Pancreas (tissue), 10 donors: ENCODE measurements around the gene LRP5. TPM values are rescaled to one million over a fixed set of nuclear protein-coding genes. Genes with fewer than 3 reads are reported as not detected.
A peak's percentile ranks its signal among the peaks of the same experiment; 100 is the strongest.

Experiments used
- ATAC-seq, 4 donors: fragments of 200-7000 bp; cut with Tn5 transposase; one replicate each; pipeline versions ENCODE4 v1.8.0 to v1.9.1; 2020; ENCODE audit warnings: mild to moderate bottlenecking in 4 of 4, moderate library complexity in 4 of 4
- DNase-seq, 6 donors: peaks; one replicate each; pipeline ENCODE4 v3.0.0-alpha.2; 2020
- FAIRE-seq: peaks from 2 replicates; lab custom pipeline; 2012; peaks lifted over from hg19 to GRCh38; lab: Jason Lieb, UNC
- H3K27ac ChIP-seq, 4 donors: fragments of 200-600 bp; sonication (generic); 1 replicate in 3 of 4; 2 replicates in 1 of 4; pipeline versions ENCODE4 v1.5.0 to v1.8.0; 2020
- H3K27me3 ChIP-seq, 4 donors: fragments of 200-600 bp; one replicate each; pipeline ENCODE4 v1.8.0; 2021
- H3K36me3 ChIP-seq, 3 donors: fragments of 200-600 bp; sonication (generic) in 1 of 3; one replicate each; pipeline versions ENCODE4 v1.5.0 to v1.8.0; 2020 to 2021
- H3K4me1 ChIP-seq, 3 donors: fragments of 200-600 bp; one replicate each; pipeline ENCODE4 v1.8.0; 2021
- H3K4me3 ChIP-seq, 4 donors: fragments of 200-600 bp; sonication (generic) in 2 of 4; one replicate each; pipeline versions ENCODE4 v1.5.0 to v1.8.0; 2020 to 2021
- H3K9me3 ChIP-seq, 4 donors: fragments of 200-600 bp; one replicate each; pipeline ENCODE4 v1.8.0; 2021
- WGBS, 2 donors: extraction: QIAGEN DNeasy Blood & Tissue Kit; methylation state at CpG; one replicate each; pipeline ENCODE4 v1.1.7; 2013; 5-methylcytosine and 5-hydroxymethylcytosine counted together
- intact Hi-C, 3 donors: fragments of 100-400 bp; cut with DNase I; formaldehyde crosslinking; loops; one replicate each; pipeline versions ENCODE4 v1.11.1 to v1.14.2; 2022
- polyA plus RNA-seq, 2 donors: library from polyadenylated mRNA; stranded (reverse); fragments of 200-250 nt; gene quantifications; one replicate each; pipeline ENCODE4 v1.2.3, GENCODE V29; 2013
- total RNA-seq, 6 donors: library from RNA; stranded (reverse); fragmentation: NEBNext Ultra II Directional in 4 of 6; extraction: Animal tissue kit (Norgen Biotek cat#: 25700) in 4 of 6; gene quantifications; one replicate each; pipeline versions ENCODE4 v1.2.1 to v1.2.4, GENCODE V29; 2021 to 2023
- TF ChIP-seq, protein P1 (sequence below), 4 donors: fragments of 200-600 bp; sonication (generic) in 3 of 4; IDR thresholded peaks; one replicate each; pipeline versions ENCODE4 v1.5.0 to v1.8.0; 2021; ENCODE audit warnings: antibody characterized with exemption in 4 of 4
- donor health status: healthy with polysubstance abuse.
- donor health status: DM: no; HTN: no; CAD: no; lungs with moderate emphysema.
- donor health status: DM: no; HTN: no; CAD: no.
- donor health status: control.
- donor health status: control.
- donor health status: Bipolar disorder and iron deficiency.
- donor health status: DM: yes; HTN: yes; CAD: no.
- donor health status: DM: no; HTN: no; CAD: no.
- donor health status: DM: no; HTN: no; CAD: no.
- donor health status: DM: yes; HTN: yes; CAD: no.

LRP5 gene
- total and polyA plus RNA-seq, 8 donors, result 27.4 to 62.8 (median 32.5) TPM

DNA sequence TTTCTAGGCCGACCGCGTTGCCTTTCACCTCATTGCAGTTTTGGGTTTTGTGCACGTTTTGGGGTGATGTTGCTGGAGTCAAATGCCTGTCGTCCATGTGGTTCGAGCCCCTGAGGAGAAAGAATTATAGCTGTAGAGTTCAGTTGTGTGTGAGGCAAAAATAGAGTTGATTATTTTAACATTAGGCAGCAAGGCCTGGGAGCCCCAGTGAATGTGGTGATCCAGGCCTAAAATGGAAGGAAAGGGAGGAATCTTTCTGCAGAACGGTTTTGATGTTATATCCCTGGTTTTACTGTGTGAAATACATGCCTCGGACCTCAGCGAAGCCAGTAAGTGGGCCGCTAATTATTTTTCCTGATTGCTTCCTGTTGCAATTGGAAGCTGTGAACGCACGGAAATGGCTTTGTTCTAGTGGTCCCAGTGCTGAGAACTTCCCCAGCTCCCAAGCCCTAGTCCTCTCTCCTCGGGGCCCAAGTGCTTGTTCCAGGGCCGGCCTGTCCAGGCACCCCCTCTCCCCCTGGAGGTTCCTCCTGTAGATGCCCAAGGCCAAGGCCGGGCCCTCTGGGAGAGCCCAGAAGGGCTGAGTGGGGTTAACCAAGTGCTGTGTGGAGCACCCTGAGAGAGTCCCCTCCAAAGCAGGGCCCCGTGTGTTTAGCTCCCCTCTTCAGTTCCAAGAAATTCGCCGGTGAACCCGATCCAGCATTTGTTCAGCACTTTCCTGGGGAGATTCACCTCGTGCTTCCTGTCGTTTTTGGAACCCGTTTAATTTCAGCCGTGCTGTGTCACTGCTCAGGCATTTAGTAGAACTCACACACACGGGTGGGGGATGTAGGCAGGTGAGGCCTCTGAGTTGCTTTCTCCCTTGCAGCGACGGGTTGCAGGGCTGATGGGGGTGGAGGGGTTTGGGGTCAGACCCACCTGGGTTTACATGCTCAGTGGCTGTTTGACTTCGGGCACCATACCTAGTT lies 2.1 kb downstream of the LRP5 start:
- FAIRE-seq, result no peak

DNA sequence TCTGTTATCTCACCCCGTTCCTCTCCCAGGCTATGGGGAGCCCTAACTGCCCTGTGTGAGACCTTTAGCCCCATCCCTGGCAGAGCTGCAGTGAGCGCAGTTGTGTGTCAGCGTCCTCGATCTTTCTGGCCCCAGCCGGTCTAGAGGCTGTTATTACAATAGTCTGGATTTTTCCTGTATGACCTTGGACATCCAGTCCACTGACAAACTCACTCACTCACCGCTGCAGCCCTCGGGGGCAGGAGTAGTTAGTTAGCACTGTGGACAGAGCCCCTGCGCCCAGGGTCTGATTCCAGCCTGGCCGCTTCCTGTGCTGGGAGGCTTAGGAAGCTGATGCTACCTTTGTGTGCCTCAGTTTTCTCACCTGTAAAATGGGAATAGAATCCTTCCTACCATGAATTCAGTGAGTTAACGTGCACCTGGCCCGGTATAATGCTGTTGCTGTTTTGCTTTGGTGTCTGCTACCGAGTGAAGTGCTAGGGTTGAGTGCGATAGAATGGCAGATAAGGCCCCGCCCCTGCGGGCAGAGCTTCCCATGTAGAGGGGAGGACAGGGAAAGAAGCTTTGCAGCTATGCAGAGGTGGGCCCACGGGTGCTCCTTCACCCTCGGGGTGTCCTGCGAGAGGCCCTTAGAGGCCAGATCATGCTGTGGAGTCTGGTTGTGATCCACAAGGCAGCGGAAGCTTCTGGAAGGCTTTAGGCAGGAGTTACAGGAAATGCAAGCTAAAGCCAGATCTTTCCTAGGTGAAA lies 3.0 kb downstream of the LRP5 start:
- no peaks in the 10 kb centered on the region for H3K36me3 ChIP-seq
- intact Hi-C loops, result no loop called here
- TF ChIP-seq, protein P1, sequence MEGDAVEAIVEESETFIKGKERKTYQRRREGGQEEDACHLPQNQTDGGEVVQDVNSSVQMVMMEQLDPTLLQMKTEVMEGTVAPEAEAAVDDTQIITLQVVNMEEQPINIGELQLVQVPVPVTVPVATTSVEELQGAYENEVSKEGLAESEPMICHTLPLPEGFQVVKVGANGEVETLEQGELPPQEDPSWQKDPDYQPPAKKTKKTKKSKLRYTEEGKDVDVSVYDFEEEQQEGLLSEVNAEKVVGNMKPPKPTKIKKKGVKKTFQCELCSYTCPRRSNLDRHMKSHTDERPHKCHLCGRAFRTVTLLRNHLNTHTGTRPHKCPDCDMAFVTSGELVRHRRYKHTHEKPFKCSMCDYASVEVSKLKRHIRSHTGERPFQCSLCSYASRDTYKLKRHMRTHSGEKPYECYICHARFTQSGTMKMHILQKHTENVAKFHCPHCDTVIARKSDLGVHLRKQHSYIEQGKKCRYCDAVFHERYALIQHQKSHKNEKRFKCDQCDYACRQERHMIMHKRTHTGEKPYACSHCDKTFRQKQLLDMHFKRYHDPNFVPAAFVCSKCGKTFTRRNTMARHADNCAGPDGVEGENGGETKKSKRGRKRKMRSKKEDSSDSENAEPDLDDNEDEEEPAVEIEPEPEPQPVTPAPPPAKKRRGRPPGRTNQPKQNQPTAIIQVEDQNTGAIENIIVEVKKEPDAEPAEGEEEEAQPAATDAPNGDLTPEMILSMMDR (IDR thresholded peaks at IDR 0.05), result no peak
- no peak overlapping the region for H3K4me3 ChIP-seq
- no peaks in the 10 kb centered on the region for H3K9me3 ChIP-seq
- WGBS, 2 donors, result 49 to 53% methylated on average over 19 of the region's 19 CpGs
- peak; percentile 15 to 42 (median 29) for ATAC-seq
- peaks cover 0 to 27% (median 6%) of the 10 kb centered on the region in 3 donors for H3K4me1 ChIP-seq
- peak overlapping the region; percentile 13 to 78 (median 54) for H3K27ac ChIP-seq
- peak in 3 of 6 donors; percentile 30 to 64 (median 30) for DNase-seq
- H3K27me3 ChIP-seq, result no peaks in the 10 kb centered on the region
- FAIRE-seq, result no peak

More for the DNA sequence above, 2.1 kb downstream of the LRP5 start:
- 11 to 13% methylated on average over 27 of the region's 27 CpGs for WGBS, 2 donors
- no peaks in the 10 kb centered on the region for H3K27me3 ChIP-seq
- no peaks in the 10 kb centered on the region for H3K9me3 ChIP-seq
- no peaks in the 10 kb centered on the region for H3K36me3 ChIP-seq
- DNase-seq, result peak in 2 of 6 donors; percentile 34 to 63
- peaks cover 0 to 27% (median 6%) of the 10 kb centered on the region in 3 donors for H3K4me1 ChIP-seq
- TF ChIP-seq, protein P1 (IDR thresholded peaks at IDR 0.05), result no peak
- H3K27ac ChIP-seq, result peak overlapping the region; percentile 34 to 78 (median 56)
- peak in 3 of 4 donors; percentile 24 to 30 (median 27) for ATAC-seq
- H3K4me3 ChIP-seq, result peak overlapping the region in 3 of 4 donors; percentile 53 to 67 (median 62)
- intact Hi-C loops, result no loop called here

DNA sequence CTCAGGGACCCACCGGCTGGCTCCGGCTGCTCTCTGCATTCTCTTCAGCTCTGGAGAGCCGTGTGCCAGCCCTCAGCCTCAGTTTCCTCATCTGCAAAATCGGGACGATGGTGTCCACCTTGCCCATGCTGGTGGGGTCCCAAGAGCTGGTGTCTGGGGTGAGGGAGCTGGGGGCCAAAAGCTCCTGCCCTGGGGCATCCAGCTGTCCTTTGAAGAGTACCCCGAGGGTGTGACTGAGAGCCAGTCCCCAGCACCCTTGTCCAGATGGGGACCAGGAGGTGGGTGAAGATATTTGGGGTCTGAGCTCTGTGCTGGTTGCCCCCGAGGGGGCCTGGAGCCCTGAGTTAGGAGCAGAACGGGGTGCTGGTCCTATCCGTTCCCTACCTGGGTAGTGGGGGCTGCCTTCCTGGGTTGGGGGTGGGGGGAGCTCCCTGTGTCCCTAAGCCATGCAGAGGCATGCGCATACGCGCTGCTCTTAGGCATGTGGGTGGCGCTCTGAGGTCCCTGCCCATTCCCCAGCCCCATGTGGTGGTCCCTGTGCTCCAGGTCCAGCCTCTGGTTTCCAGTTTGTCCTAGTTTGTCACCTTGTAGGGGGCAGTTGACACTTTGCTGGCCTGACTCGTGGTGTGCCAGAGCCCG lies 4.9 kb downstream of the LRP5 start:
- peak in 1 of 6 donors; percentile 40 for DNase-seq
- TF ChIP-seq, protein P1 (IDR thresholded peaks at IDR 0.05), result no peak
- intact Hi-C loops, result no loop called here
- Histone ChIP-seq H3K27me3 (no peaks in the 10 kb centered on the region), H3K27ac (peak overlapping the region in 3 of 4 donors; percentile 8 to 16 (median 15)), H3K9me3 (no peaks in the 10 kb centered on the region), H3K4me3 (no peak overlapping the region), H3K36me3 (no peaks in the 10 kb centered on the region), H3K4me1 (peaks cover 6 to 29% (median 6%) of the 10 kb centered on the region in 3 donors)
- 59 to 62% methylated on average over 15 of the region's 15 CpGs for WGBS, 2 donors
- no peak for FAIRE-seq
- ATAC-seq, result no peak

DNA sequence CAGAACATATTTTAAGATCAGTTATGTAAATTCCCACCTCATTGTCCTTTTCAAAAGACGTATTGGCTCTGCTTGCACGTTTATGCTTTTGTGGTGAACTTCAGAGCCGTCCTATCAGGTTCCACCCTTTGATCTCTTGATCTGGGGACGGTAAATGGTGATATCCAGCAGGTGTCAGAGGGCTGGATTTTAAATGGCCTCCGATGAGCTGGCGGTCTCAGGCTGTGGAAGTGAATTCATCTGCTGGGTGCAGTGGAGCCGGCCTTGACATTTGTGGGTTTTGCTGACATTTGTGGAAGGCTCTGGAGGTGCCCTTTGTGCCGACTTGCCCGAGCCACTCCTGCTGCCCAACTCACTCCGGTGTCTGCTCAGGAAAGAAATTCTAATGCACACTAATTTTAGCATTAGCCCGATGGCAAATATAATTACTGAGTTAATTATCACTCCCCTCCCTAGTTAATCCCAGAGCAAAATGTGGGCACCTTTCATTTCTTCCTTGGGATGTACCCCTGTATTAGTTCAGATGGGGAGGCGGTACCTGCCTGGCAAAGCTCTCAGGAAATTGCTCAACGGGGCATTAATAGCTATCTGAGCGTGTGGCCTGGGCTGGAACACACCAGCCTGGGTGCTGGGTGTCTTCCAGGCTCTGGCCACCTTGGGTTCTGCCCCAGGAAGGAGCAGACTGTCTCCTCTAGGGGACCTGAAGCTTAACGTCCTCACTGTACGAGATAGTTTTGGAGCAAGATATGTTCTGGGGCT lies 9.1 kb downstream of the LRP5 start:
- no peak for FAIRE-seq
- intact Hi-C loops, result no loop called here

More for the DNA sequence above, 9.1 kb downstream of the LRP5 start:
- no peak overlapping the region for H3K4me3 ChIP-seq
- DNase-seq (peak in 1 of 6 donors; percentile 37), ATAC-seq (peak in 3 of 4 donors; percentile 56 to 67 (median 64))
- TF ChIP-seq, protein P1 (IDR thresholded peaks at IDR 0.05), result no peak
- H3K4me1 ChIP-seq, result peaks cover 10 to 17% (median 14%) of the 10 kb centered on the region in 3 donors
- H3K36me3 ChIP-seq, result no peaks in the 10 kb centered on the region
- no peaks in the 10 kb centered on the region for H3K9me3 ChIP-seq
- peak overlapping the region in 1 of 4 donors; percentile 44 for H3K27ac ChIP-seq
- 42 to 60% methylated on average over 16 of the region's 16 CpGs for WGBS, 2 donors
- H3K27me3 ChIP-seq, result no peaks in the 10 kb centered on the region
